K562 treated with DMSO at 1 percent for 48 hours (cell line): ENCODE measurements around the gene BRMS1. TPM values are rescaled to one million over a fixed set of nuclear protein-coding genes. Genes with fewer than 3 reads are reported as not detected.

ENCODE experiments used
- total RNA-seq: library from RNA; unstranded; fragments of 300-600 nt; gene quantifications from 2 replicates; pipeline ENCODE4 v1.2.3, GENCODE V29; 2022; ENCODE audit warnings: low replicate concordance; ENCODE audit errors: extremely low read depth

Gene BRMS1, protein sequence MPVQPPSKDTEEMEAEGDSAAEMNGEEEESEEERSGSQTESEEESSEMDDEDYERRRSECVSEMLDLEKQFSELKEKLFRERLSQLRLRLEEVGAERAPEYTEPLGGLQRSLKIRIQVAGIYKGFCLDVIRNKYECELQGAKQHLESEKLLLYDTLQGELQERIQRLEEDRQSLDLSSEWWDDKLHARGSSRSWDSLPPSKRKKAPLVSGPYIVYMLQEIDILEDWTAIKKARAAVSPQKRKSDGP
- not detected in 2 replicates for total RNA-seq

DNA sequence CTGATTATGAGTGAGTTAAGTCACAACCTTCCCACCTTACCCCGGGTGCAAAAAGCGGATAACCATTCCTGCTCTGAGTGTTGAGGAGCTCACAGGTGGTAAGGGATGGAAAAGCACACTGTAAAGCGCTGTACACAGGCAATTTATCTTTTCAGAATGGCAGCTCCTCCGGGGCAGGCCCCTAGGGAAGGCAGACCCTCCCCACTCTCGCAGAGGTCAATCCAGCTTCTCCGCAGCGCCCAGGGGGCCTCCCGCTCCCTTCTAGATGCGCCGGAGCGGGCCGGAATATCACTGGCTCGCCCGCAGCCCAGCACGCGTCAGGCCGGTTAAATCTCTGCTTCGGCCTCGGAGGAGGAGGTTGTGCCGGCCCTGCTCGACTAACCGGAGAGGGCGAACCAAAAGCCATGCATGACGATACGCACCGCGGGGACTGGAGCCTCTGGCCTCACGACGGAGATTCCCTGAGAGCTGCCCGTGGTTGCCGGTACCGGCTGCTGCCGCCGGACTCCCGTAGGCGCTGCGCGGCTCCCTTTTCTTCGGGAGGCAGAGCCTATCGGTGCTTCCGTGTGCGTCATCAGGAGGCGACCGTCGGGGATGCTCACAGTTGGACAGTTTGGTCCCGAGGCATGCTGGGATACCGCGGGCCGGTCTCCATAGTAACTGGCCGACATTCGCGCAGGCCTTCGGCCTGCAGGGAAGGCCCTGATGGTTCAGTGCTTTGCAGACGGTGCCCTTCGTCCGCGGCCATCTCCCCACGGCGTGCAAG is at the start of gene BRMS1:
BRMS1 (minus strand) TSS at position 555 of the 766 bp plus-strand sequence. CDS start 2,870 bp downstream, outside the sequence.

DNA sequence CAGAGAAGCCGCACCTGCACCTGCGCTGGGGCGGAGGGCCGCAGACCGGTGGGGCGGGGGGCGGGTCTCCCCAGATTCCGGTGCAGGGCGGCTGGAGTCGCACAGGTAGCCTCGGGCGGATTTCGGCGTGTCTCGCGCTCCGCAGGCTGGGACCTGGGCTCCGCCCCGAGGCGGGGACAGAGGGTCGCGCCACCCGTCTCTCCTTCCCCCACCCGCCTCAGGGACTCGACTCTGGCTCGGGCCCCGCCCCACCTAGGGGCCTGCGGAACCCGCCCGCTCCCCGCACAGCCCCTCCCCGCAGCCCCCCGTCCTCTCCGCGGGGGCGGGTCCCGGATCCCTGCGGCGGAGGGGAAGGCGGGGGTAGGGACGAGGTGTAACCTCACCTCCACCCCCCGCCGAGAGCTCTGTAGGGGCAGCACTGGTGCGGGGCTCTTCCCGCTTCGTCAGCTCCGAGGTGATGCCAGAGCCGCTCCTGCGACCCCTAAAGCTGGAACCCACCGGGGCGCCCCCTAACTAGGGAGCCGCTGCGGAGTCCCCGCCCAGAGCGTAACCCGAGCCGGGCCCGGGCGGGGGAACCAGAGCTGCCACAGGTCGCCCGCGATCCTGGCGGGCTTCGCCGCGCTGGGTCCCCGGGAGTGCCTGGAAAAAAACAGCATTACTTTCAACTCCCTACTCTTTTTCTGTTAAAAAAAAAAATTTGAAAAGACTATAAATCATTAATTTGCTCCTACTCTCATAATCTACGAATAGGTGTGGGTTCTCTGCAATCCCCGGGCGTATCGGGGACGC is 26.9 kb upstream of the BRMS1 start, which contains the start of gene SLC29A2:
SLC29A2 (minus strand) TSS at position 134 of the 789 bp plus-strand sequence. CDS start 169 bp downstream, outside the sequence.

DNA sequence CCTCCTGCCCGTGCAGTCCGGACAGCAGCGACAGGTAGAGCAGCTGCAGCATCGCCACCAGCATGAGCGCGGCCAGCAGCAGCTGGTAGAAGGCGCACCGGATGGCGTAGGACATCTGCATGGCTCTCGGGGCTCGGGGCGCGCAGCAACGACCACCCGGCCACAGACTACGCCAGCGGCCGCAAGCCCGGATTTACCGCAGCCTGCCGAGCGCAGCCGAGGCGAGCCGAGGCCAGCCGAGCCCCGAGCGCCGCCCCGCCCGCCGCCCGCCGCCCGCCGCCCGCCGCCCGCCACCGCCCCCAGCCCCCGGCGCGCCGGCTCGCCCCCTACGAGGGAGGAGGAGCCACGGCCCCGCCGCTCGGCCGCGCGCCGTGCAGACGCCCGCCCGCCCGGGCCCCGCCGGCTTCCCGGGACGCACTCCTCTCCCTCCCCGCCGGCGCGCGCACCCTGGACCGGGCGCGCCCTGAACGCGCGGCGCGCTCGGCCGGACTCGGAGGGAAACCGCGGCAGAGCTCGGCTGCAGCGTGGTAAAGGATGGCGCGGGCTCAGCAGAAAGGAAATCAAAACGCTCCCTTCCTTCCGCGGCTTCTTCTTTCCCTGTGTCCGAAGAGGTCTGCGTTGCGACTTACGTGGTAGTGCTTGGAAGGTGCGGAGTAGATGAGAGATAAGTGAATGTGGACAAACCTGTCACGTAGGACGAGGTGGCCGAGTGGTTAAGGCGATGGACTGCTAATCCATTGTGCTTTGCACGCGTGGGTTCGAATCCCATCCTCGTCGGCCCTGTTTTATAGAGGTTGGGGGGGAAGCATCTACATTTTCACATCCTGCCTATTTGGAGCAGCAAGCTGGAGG is 2.7 kb upstream of the BRMS1 start, which contains the start of gene B4GAT1:
B4GAT1 (minus strand) TSS at position 205 of the 852 bp plus-strand sequence; CDS start at position 121, 84 bp downstream.

DNA sequence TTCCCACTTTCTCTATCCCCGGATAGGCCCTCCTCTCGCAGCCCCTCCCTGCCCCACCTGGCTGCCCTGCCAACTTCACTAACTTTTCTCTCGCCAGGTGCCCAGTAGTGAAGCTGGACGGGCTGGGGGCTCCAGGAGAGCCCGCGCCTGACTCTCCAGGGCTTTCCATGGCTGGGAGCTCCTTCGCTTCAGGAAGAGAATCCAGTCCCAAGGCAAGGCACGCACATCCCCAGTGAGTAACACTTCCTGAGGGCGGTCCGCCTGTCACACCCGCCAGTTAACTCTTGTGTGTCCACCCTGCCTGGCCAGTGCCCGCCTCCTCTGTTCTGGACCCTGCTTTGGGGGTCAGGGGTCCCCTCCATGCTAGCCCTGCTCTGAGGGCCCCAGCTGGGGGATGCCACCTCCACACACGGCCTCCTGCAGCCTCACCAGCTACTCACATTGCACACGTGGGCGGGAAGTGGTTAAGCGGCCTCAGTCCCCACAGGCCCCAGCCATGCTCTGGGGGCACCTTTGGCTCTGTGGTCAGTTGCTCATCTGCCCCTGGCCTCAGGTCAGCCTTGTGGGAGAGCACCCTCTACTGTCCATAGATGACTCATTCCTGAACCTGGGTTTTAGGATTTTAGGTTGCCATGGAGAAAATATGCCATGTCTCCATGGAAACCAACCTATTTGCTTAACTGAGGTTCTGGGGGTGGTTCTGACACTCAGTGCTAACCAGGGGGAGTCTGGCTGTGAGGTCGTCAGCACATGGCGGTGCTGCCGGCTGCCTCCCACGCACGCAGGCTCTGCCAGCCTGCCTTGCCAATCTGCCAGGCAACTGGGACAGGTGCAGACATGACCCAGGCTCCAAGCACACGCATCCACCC is 8.4 kb downstream of the BRMS1 start, which contains the start of gene RIN1:
RIN1 (minus strand) TSS at position 201 of the 869 bp plus-strand sequence; CDS start at position 169, 32 bp downstream.

DNA sequence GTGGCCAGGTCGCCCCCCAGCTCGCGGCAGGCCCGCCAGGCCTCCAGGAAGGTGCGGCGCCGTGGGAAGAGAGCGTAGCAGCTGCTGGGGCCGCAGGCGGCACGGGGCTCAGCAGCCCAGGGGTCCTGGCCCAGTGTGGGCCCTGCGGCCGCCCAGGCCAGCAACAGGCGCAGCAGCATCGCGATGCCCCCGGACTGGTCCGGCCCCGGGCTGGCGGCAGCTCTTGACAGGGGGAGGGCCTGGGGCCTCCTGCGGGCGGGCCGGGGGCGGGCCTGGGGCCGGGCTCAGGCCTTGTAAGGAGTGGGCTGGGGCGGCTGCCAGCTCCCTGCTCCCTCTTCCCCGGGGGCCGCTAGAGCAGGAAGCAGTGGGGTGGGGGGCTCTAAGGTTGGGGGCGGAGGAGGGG is 28.1 kb downstream of the BRMS1 start, which contains the start of gene CD248:
CD248 (minus strand) TSS at position 196 of the 403 bp plus-strand sequence; CDS start at position 179, 17 bp downstream.

DNA sequence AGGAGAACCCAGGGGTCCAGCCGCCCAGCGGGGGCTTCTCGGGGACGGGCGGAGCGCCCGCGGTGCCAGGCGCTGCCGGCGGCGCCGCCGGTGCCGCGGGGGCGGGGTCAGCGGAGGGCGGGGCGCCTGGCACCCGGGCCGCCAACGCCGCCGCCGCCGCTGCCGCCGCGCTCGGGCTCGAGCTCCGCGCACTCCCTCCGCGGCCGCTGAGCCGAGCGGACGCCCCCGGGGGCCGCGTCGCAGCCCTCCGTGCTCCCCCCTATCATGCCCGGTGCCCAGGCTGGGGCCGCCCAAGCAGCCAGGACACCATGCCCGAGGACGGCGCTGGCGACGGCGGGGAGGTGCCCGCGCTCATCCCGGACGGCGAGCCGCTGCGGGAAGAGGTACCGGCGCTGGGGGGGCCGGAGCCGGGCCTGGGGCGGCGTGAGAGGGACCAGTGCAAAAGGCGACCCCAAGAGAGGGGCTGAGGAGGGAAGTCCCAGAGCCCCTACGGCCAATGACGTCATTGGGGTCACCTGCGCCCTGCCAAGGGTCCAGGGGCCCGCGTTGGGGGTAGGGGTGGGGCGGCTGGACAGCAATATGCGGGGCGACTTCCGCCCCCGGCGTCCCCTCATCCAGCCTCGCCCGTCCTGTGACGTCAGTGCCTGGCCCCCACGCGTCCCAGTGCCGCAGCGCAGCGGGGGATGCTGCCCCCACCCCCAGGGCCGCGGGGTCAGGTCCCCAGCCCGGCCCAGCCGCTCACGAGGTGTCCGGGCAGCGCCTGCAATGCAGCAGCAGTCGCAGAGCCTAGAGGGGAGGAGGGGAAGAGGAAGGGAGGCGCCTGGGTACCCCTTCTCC is 53.0 kb downstream of the BRMS1 start, which contains the start of gene TMEM151A:
TMEM151A (plus strand) TSS at position 189 of the 837 bp plus-strand sequence; CDS start at position 309, 120 bp downstream.

DNA sequence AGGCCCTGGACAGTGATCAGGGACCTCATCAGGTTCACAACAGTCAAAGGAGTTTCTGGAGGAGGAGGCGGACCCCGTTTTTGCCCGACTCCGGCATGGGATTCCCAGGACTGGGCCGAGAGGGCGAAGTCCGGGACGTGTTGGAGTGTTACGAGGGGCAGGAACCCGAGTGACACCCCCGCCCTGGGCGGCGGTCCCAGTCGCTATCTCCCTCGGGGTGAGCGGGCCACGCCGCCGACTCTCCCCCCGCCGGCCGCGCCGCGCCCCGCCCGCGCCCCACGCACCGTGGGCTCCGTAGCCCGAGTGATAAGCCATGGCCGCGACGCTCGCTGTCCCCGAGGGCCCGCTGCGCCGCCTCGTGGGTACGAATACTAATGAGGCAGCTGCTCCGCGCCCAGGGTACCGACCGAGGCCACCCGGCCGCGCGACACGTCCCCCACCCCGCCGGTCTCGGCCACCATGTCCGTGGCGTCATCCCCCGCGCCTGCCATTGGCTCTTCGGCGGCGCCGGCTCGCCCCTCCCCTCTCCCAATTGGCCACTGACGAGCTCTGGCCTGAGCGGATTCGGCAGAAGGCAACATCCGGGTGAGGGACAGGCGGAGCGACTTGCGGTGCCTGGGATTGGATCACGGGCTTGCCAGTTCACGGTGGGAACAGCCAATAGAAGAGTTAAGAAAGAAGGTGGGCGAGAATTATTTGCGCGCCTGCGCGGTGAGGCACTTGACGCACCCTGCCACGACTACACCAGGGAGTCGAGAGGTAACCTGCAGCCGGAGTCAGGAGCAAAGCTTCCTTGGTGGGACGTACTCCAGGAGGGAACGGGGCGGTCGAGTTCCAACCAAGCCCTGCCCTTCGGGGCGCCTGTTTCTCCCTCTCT is 56.0 kb downstream of the BRMS1 start, which contains the start of gene YIF1A:
YIF1A (minus strand) TSS at position 473 of the 877 bp plus-strand sequence; CDS start at position 315, 158 bp downstream.

Other genes with a start within 250 kb of the BRMS1 start
- not detected in 2 replicates for gene KLC2, start 87.4 kb downstream of the BRMS1 start, total RNA-seq
- gene RAB1B, start 76.5 kb downstream of the BRMS1 start, total RNA-seq, result 266 TPM in 1 of 2 replicates, not detected in the other
- gene CNIH2, start 66.9 kb downstream of the BRMS1 start, total RNA-seq, result not detected in 2 replicates
- gene YIF1A, start 56.0 kb downstream of the BRMS1 start, total RNA-seq, result not detected in 2 replicates
- gene TMEM151A, start 53.2 kb downstream of the BRMS1 start, total RNA-seq, result not detected in 2 replicates
- gene CD248, start 28.1 kb downstream of the BRMS1 start, total RNA-seq, result not detected in 2 replicates
- not detected in 2 replicates for gene RIN1, start 8.7 kb downstream of the BRMS1 start, total RNA-seq
- not detected in 2 replicates for gene B4GAT1, start 2.5 kb upstream of the BRMS1 start, total RNA-seq
- gene SLC29A2, start 26.7 kb upstream of the BRMS1 start, total RNA-seq, result not detected in 2 replicates
- not detected in 2 replicates for gene NPAS4, start 75.9 kb upstream of the BRMS1 start, total RNA-seq
- not detected in 2 replicates for gene MRPL11, start 93.7 kb upstream of the BRMS1 start, total RNA-seq
- not detected in 2 replicates for gene PELI3, start 121.8 kb upstream of the BRMS1 start, total RNA-seq
- not detected in 2 replicates for gene DPP3, start 135.3 kb upstream of the BRMS1 start, total RNA-seq
- gene BBS1, start 165.5 kb upstream of the BRMS1 start, total RNA-seq, result not detected in 2 replicates
- not detected in 2 replicates for gene ZDHHC24, start 200.9 kb upstream of the BRMS1 start, total RNA-seq
- gene ACTN3, start 201.8 kb upstream of the BRMS1 start, total RNA-seq, result not detected in 2 replicates
- gene CTSF, start 223.5 kb upstream of the BRMS1 start, total RNA-seq, result not detected in 2 replicates
- not detected in 2 replicates for gene CCDC87, start 248.0 kb upstream of the BRMS1 start, total RNA-seq
- not detected in 2 replicates for gene CCS, start 248.1 kb upstream of the BRMS1 start, total RNA-seq